Measurements from ENCODE around the gene AUNIP. TPM values are rescaled to one million over a fixed set of nuclear protein-coding genes. Genes with fewer than 3 reads are reported as not detected.

Gene AUNIP
- total RNA-seq, 2 donors from 2014 or later, result 6.9 to 9.9 TPM

- H3K4me3 Mint-ChIP-seq, result no peak overlapping the region
- peaks cover 3 to 14% of the 10 kb centered on the region in 2 donors for H3K36me3 Mint-ChIP-seq (ENCODE audit: insufficient read depth in 2 of 2)
- ATAC-seq (replicated peaks in 1 of 2), result no peak
- no peaks in the 10 kb centered on the region for H3K27me3 Mint-ChIP-seq (ENCODE audit: low read depth)
- no peak for DNase-seq
- H3K27ac Mint-ChIP-seq, result no peak overlapping the region
- H3K4me1 Mint-ChIP-seq (ENCODE audit: low read depth), result peaks cover 18% of the 10 kb centered on the region
- H3K9me3 Mint-ChIP-seq, result no peaks in the 10 kb centered on the region
Measured at GRCh38 chr1:25825605-25826004, 33.7 kb downstream of the AUNIP start.

- Mint-ChIP-seq H3K9me3 (no peaks in the 10 kb centered on the region), H3K36me3 (ENCODE audit: insufficient read depth in 2 of 2) (peaks cover 5 to 8% of the 10 kb centered on the region in 2 donors)
Measured at GRCh38 chr1:25821630-25822091, 37.6 kb downstream of the AUNIP start.

GRCh38 chr1:25821112-25821476, 38.2 kb downstream of the AUNIP start:
- no peak for DNase-seq
- Mint-ChIP-seq H3K4me3 (peak overlapping the region; percentile 88 to 93), H3K27me3 (ENCODE audit: low read depth) (no peaks in the 10 kb centered on the region), H3K36me3 (ENCODE audit: insufficient read depth in 2 of 2) (peaks cover 5 to 6% of the 10 kb centered on the region in 2 donors), H3K27ac (peak overlapping the region; percentile 88), H3K4me1 (ENCODE audit: low read depth) (peaks cover 37% of the 10 kb centered on the region), H3K9me3 (no peaks in the 10 kb centered on the region)
- no peak for ATAC-seq (replicated peaks in 1 of 2)

More at GRCh38 chr1:25821630-25822091, 37.6 kb downstream of the AUNIP start:
- Mint-ChIP-seq H3K27ac (peak overlapping the region; percentile 78), H3K4me1 (ENCODE audit: low read depth) (peaks cover 37% of the 10 kb centered on the region), H3K4me3 (peak overlapping the region; percentile 88 to 93), H3K27me3 (ENCODE audit: low read depth) (no peaks in the 10 kb centered on the region)
- ATAC-seq (replicated peaks in 1 of 2), result no peak
- DNase-seq, result no peak

- DNase-seq, result peak; percentile 79 to 82
- ATAC-seq (replicated peaks in 1 of 2), result peak; percentile 70 to 74
- Mint-ChIP-seq H3K27ac (peak overlapping the region; percentile 88), H3K4me3 (peak overlapping the region; percentile 93 to 99), H3K36me3 (ENCODE audit: insufficient read depth in 2 of 2) (peaks cover 5% of the 10 kb centered on the region in 2 donors), H3K27me3 (ENCODE audit: low read depth) (no peaks in the 10 kb centered on the region), H3K4me1 (ENCODE audit: low read depth) (peaks cover 37% of the 10 kb centered on the region), H3K9me3 (no peaks in the 10 kb centered on the region)
Measured at GRCh38 chr1:25820247-25821111, 38.8 kb downstream of the AUNIP start.

GRCh38 chr1:25819491-25820246, 39.6 kb downstream of the AUNIP start, which contains the start of gene MTFR1L:
Gene MTFR1L (plus strand): TSS chr1:25819954. CDS start chr1:25823105, 3,151 bp downstream.
- H3K4me1 Mint-ChIP-seq (ENCODE audit: low read depth), result peaks cover 37% of the 10 kb centered on the region

GRCh38 chr1:25818569-25818968, 40.7 kb downstream of the AUNIP start:
- Mint-ChIP-seq H3K27ac (peak overlapping the region; percentile 82), H3K9me3 (no peaks in the 10 kb centered on the region), H3K36me3 (ENCODE audit: insufficient read depth in 2 of 2) (peaks cover 5% of the 10 kb centered on the region in 2 donors), H3K4me3 (peak overlapping the region; percentile 93 to 99), H3K4me1 (ENCODE audit: low read depth) (peaks cover 37% of the 10 kb centered on the region), H3K27me3 (ENCODE audit: low read depth) (no peaks in the 10 kb centered on the region)
- DNase-seq, result no peak
- no peak for ATAC-seq (replicated peaks in 1 of 2)

More at GRCh38 chr1:25819491-25820246, 39.6 kb downstream of the AUNIP start, which contains the start of gene MTFR1L:
- H3K4me3 Mint-ChIP-seq, result peak within 1 kb of the TSS; percentile 93 to 99
- DNase-seq, result peak; percentile 97 to 98
- H3K9me3 Mint-ChIP-seq, result no peaks in the 10 kb centered on the region
- H3K27me3 Mint-ChIP-seq (ENCODE audit: low read depth), result no peaks in the 10 kb centered on the region
- H3K36me3 Mint-ChIP-seq (ENCODE audit: insufficient read depth in 2 of 2), result peaks cover 5% of the 10 kb centered on the region in 2 donors
- peak within 1 kb of the TSS; percentile 88 for H3K27ac Mint-ChIP-seq
- ATAC-seq (replicated peaks in 1 of 2), result peak; percentile 89 to 90

- no peaks in the 10 kb centered on the region for H3K9me3 Mint-ChIP-seq
- H3K36me3 Mint-ChIP-seq (ENCODE audit: insufficient read depth in 2 of 2), result peaks cover 3 to 5% of the 10 kb centered on the region in 2 donors
- DNase-seq (no peak), ATAC-seq (replicated peaks in 1 of 2) (no peak)
- peaks cover 37% of the 10 kb centered on the region for H3K4me1 Mint-ChIP-seq (ENCODE audit: low read depth)
- peak overlapping the region; percentile 93 to 99 for H3K4me3 Mint-ChIP-seq
- H3K27ac Mint-ChIP-seq, result peak overlapping the region; percentile 15
- no peaks in the 10 kb centered on the region for H3K27me3 Mint-ChIP-seq (ENCODE audit: low read depth)
Measured at GRCh38 chr1:25817840-25818501, 41.3 kb downstream of the AUNIP start.

- Mint-ChIP-seq H3K9me3 (no peaks in the 10 kb centered on the region), H3K27ac (no peak overlapping the region), H3K36me3 (ENCODE audit: insufficient read depth in 2 of 2) (peaks cover 3 to 5% of the 10 kb centered on the region in 2 donors), H3K27me3 (ENCODE audit: low read depth) (no peaks in the 10 kb centered on the region), H3K4me1 (ENCODE audit: low read depth) (peaks cover 25% of the 10 kb centered on the region), H3K4me3 (no peak overlapping the region)
- DNase-seq (no peak), ATAC-seq (replicated peaks in 1 of 2) (no peak)
Measured at GRCh38 chr1:25816112-25816718, 43.0 kb downstream of the AUNIP start.

- H3K36me3 Mint-ChIP-seq (ENCODE audit: insufficient read depth in 2 of 2), result peaks cover 0 to 3% of the 10 kb centered on the region in 2 donors
- no peaks in the 10 kb centered on the region for H3K9me3 Mint-ChIP-seq
- DNase-seq (no peak), ATAC-seq (replicated peaks in 1 of 2) (no peak)
- peaks cover 19% of the 10 kb centered on the region for H3K4me1 Mint-ChIP-seq (ENCODE audit: low read depth)
- H3K27ac Mint-ChIP-seq, result no peak overlapping the region
- no peaks in the 10 kb centered on the region for H3K27me3 Mint-ChIP-seq (ENCODE audit: low read depth)
- H3K4me3 Mint-ChIP-seq, result no peak overlapping the region
Measured at GRCh38 chr1:25815208-25816111, 43.8 kb downstream of the AUNIP start.

- Mint-ChIP-seq H3K4me1 (ENCODE audit: low read depth) (peaks cover 26% of the 10 kb centered on the region), H3K4me3 (no peak overlapping the region), H3K36me3 (ENCODE audit: insufficient read depth in 2 of 2) (peaks cover 0 to 3% of the 10 kb centered on the region in 2 donors), H3K27ac (no peak overlapping the region), H3K9me3 (no peaks in the 10 kb centered on the region), H3K27me3 (ENCODE audit: low read depth) (no peaks in the 10 kb centered on the region)
- DNase-seq (no peak), ATAC-seq (replicated peaks in 1 of 2) (no peak)
Measured at GRCh38 chr1:25814549-25815087, 44.6 kb downstream of the AUNIP start.

- peaks cover 19% of the 10 kb centered on the region for H3K4me1 Mint-ChIP-seq (ENCODE audit: low read depth)
- ATAC-seq (replicated peaks in 1 of 2) (no peak), DNase-seq (no peak)
- H3K36me3 Mint-ChIP-seq (ENCODE audit: insufficient read depth in 2 of 2), result no peaks in the 10 kb centered on the region
- H3K4me3 Mint-ChIP-seq, result no peak overlapping the region
- no peaks in the 10 kb centered on the region for H3K27me3 Mint-ChIP-seq (ENCODE audit: low read depth)
- no peaks in the 10 kb centered on the region for H3K9me3 Mint-ChIP-seq
- no peak overlapping the region for H3K27ac Mint-ChIP-seq
Measured at GRCh38 chr1:25813734-25814471, 45.4 kb downstream of the AUNIP start.

Data from activated T-cell treated with anti-CD3 and anti-CD28 coated beads, Interleukin-2, amount 50 U/mL, for 72 hours (primary cell).